ENCODE data around the gene ARSG.

The ARSG gene

DNA sequence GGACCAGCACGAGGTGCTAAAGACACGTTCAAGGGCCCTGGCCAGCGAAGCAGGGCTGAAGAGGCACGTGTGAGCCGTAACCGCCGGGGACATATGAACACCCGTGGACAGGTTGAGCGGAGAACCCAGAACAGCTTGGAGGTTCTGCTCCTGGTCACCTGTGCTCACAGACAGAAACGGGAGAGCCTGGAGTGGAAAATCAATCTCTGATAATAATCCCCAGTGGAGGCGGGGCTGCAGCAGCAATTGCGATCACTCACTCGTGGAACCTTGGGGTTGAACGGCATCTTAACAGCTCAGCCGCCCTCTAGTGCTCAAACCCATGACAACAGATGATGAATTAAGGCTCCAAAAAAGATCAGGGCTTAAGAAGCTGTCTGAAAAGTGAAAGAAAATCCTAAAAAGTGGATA, 140.4 kb downstream of the ARSG start:
- no peak overlapping the region for H3K4me3 ChIP-seq (ENCODE audit: low read depth, low read length)
- POLR2A ChIA-PET = no interaction called here
- TF ChIP-seq, protein P1, sequence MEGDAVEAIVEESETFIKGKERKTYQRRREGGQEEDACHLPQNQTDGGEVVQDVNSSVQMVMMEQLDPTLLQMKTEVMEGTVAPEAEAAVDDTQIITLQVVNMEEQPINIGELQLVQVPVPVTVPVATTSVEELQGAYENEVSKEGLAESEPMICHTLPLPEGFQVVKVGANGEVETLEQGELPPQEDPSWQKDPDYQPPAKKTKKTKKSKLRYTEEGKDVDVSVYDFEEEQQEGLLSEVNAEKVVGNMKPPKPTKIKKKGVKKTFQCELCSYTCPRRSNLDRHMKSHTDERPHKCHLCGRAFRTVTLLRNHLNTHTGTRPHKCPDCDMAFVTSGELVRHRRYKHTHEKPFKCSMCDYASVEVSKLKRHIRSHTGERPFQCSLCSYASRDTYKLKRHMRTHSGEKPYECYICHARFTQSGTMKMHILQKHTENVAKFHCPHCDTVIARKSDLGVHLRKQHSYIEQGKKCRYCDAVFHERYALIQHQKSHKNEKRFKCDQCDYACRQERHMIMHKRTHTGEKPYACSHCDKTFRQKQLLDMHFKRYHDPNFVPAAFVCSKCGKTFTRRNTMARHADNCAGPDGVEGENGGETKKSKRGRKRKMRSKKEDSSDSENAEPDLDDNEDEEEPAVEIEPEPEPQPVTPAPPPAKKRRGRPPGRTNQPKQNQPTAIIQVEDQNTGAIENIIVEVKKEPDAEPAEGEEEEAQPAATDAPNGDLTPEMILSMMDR (IDR thresholded peaks at IDR 0.05; ENCODE audit: insufficient read depth, low read length, missing control alignments) = peak; percentile 46
- CTCF ChIA-PET = interaction anchor here (0.8 to 16.5 kb wide), 12 partner anchors 10 to 226 kb away, joined by 3 to 213 read pairs (median 4); partner anchors contain the start of gene WIPI1
- no peak for DNase-seq (ENCODE audit: low read depth, low spot score)

DNA sequence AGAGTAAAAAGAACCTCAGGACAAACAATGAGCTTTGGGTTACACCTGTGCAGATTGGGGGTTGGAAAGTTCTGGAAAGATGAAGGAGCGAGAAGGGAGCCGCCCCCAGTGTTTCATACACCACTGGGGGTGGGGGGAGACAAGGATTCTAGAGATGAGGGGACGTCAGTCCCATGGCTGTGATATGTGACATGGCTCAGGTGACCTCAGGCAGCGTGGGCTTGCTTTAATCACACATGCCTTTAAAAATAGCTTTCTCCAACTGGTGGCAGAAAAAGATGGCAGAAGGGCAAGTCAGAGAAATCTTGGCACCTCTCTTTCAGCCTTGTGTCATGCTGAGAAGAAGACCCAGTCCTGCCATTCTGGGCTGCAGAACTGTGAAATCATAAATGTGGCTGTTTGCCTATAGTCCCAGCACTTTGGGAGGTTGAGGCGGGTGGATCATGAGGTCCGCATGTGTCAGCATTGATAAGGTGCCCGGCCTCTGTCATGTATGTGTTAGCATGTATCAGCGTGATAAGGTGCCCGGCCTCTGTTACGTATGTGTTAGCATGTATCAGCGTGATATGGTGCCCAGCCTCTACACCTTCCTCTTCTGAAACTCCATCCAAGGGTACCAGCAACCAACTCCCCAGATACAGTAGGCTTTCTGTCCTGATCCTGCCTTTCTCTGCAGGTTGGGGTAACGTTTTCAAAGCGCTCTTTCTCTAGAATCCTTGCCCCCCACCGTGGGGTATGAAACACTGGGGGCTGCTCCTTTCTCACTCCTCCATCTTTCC, 141.0 kb downstream of the ARSG start:
- POLR2A ChIA-PET = no interaction called here
- no peak overlapping the region for H3K4me3 ChIP-seq (ENCODE audit: low read depth, low read length)
- CTCF ChIA-PET = interaction anchor here (0.8 to 16.5 kb wide), 15 partner anchors 10 to 233 kb away, joined by 3 to 213 read pairs (median 4); partner anchors contain the start of gene WIPI1
- DNase-seq (ENCODE audit: low read depth, low spot score) = no peak
- TF ChIP-seq, protein P1 (IDR thresholded peaks at IDR 0.05; ENCODE audit: insufficient read depth, low read length, missing control alignments) = no peak

DNA sequence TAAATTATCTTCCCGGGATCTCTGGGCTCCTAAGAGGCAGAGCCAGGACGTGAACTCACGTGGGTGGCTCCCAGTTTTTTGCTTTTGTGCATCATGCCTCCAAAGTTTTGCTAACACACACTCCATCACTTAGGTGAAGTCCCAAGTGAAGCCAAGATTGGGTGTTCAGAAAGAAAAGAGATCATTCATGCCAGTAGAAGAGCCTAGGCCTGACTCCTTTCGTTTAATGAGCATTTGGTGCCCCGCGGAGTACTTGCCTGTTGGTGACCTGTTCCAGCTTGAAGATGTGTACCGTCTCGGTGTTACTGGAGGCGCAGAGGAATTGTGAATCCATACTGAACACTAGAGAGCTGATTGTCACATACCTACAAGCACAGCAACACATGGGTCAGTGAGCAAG, 141.9 kb downstream of the ARSG start:
- no peak for DNase-seq (ENCODE audit: low read depth, low spot score)
- POLR2A ChIA-PET = no interaction called here
- no peak overlapping the region for H3K4me3 ChIP-seq (ENCODE audit: low read depth, low read length)
- TF ChIP-seq, protein P1 (IDR thresholded peaks at IDR 0.05; ENCODE audit: insufficient read depth, low read length, missing control alignments) = no peak
- CTCF ChIA-PET = interaction anchor here (0.6 to 16.5 kb wide), 10 partner anchors 9 to 234 kb away, joined by 3 to 213 read pairs (median 4); partner anchors contain the start of gene WIPI1

DNA sequence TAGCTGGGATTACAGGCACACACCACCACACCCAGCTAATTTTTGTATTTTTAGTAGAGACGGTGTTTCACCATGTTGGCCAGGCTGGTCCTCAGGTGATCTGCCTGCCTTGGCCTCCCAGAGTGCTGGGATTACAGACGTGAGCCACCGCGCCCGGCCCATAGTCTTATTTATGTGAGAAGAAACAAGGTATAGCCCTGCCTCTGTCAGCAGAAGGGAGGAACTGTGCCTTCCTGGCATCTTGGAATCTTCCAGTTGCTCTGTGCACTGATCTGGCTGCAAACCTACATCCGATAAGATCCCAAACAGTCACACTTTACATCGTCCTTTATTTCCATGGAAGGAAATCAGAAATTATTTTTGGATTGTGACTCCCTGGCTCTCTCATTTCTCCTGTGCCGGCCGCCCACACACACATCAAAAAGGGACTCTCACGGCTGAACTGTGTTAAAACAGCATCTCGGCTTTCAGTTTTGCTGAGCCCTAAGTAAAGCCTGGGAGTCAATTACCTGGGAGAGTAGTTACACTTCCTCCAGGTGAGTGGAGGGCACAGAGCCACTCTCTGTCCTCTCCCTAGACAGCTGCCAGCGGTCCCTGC, 142.7 kb downstream of the ARSG start:
- DNase-seq (ENCODE audit: low read depth, low spot score) = no peak
- POLR2A ChIA-PET = no interaction called here
- CTCF ChIA-PET = interaction anchor here (0.6 to 16.5 kb wide), 7 partner anchors 8 to 257 kb away, joined by 3 to 213 read pairs (median 25); partner anchors contain the start of genes AMZ2 and WIPI1
- TF ChIP-seq, protein P1 (IDR thresholded peaks at IDR 0.05; ENCODE audit: insufficient read depth, low read length, missing control alignments) = no peak
- no peak overlapping the region for H3K4me3 ChIP-seq (ENCODE audit: low read depth, low read length)

DNA sequence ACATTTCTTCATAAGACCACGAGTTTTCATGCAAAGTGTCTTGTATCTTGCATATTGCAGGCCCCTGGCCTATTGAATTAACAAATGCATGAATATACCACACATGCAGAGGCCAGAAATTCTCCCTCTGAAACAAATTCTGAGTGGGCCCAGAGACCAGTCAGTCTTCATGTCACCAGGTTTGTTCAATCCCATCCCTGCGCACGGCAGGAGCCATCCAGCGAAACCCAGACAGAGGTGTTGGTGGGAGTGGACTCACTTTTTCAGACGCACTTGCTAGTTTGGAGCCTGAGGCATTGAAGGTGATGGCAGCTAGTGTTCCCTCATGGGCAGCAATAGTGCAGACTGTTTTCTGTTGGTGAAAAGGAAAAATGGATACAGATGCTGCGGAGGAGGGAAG, 144.1 kb downstream of the ARSG start:
- POLR2A ChIA-PET = no interaction called here
- CTCF ChIA-PET = interaction anchor here (0.9 to 16.5 kb wide), 13 partner anchors 11 to 247 kb away, joined by 3 to 213 read pairs (median 19); partner anchors contain the start of genes AMZ2 and WIPI1
- DNase-seq (ENCODE audit: low read depth, low spot score) = no peak
- TF ChIP-seq, protein P1 (IDR thresholded peaks at IDR 0.05; ENCODE audit: insufficient read depth, low read length, missing control alignments) = no peak
- no peak overlapping the region for H3K4me3 ChIP-seq (ENCODE audit: low read depth, low read length)

Measured in AG04449 (cell line).